B cell (primary cell): ENCODE measurements around the gene PHF12. TPM values are rescaled to one million over a fixed set of nuclear protein-coding genes. Genes with fewer than 3 reads are reported as not detected.

Experiments used
- ATAC-seq: fragments of 200-7000 bp; cut with Tn5 transposase; one replicate; pipeline ENCODE4 v1.10.0; 2021; ENCODE audit warnings: low read depth, mild to moderate bottlenecking, moderate number of reproducible peaks, moderate library complexity
- CTCF ChIA-PET: fragments of 350-600 bp; sonication (Branson Sonifier 250); formaldehyde crosslinking; loops from one replicate; lab custom pipeline; 2021; ENCODE audit warnings: antibody characterized with exemption, inconsistent platforms; lab: Charles Lee
- POLR2A ChIA-PET: fragments of 350-600 bp; sonication (Branson Sonifier 250); formaldehyde crosslinking; loops from one replicate; lab custom pipeline; 2021; ENCODE audit warnings: antibody characterized with exemption; lab: Charles Lee
- DNase-seq: peaks from one replicate; pipeline ENCODE4 v3.0.0; 2013
- H2AFZ ChIP-seq: 2 replicates; pipeline ENCODE4 v1.6.1; 2012; ENCODE audit warnings: mild to moderate bottlenecking, low read depth, low read length; ENCODE audit not compliant: insufficient read depth, poor library complexity, severe bottlenecking
- H3K27ac ChIP-seq, 2 donors: 1 replicate in 1 of 2; 2 replicates in 1 of 2; pipeline ENCODE4 v1.5.1; 2012 to 2013; ENCODE audit warnings: low read length in 2 of 2, mild to moderate bottlenecking in 2 of 2, moderate library complexity in 1 of 2
- H3K27me3 ChIP-seq, 4 experiments: fragments of 200-600 bp in 1 of 4; sonication (generic) in 1 of 4; replicated peaks in 1 of 4; 1 replicate in 2 of 4; 2 replicates in 2 of 4; pipeline versions ENCODE4 v1.6.1 to v1.7.0; 2013 to 2016; ENCODE audit warnings: low read length in 3 of 4, mild to moderate bottlenecking in 2 of 4, mixed read lengths in 1 of 4, moderate library complexity in 1 of 4; ENCODE audit not compliant: insufficient read depth in 4 of 4, control insufficient read depth in 3 of 4; ENCODE audit errors: control extremely low read depth in 1 of 4
- H3K36me3 ChIP-seq, 2 experiments: replicated peaks in 1 of 2; 1 replicate in 1 of 2; 2 replicates in 1 of 2; pipeline versions ENCODE4 v1.6.1 to v1.7.1; 2013; ENCODE audit warnings: low read length in 1 of 2; ENCODE audit not compliant: insufficient read depth in 2 of 2, control insufficient read depth in 1 of 2; ENCODE audit errors: control extremely low read depth in 1 of 2, extremely low read depth in 1 of 2
- H3K4me1 ChIP-seq, 2 donors: fragments of 200-600 bp in 1 of 2; sonication (generic) in 1 of 2; 1 replicate in 1 of 2; 2 replicates in 1 of 2; pipeline versions ENCODE4 v1.5.1 to v1.6.1; 2013 to 2017; ENCODE audit warnings: low read length in 2 of 2; ENCODE audit not compliant: control insufficient read depth in 2 of 2, insufficient read depth in 2 of 2
- H3K4me2 ChIP-seq: replicated peaks from 2 replicates; pipeline ENCODE3; 2012; ENCODE audit warnings: mild to moderate bottlenecking, low read depth, low read length; ENCODE audit not compliant: poor library complexity, severe bottlenecking
- H3K4me3 ChIP-seq, 5 experiments: fragments of 200-600 bp in 1 of 5; sonication (generic) in 1 of 5; 1 replicate in 3 of 5; 2 replicates in 2 of 5; pipeline versions ENCODE4 v1.5.1 to v1.7.0; 2011 to 2016; ENCODE audit warnings: low read length in 4 of 5, mild to moderate bottlenecking in 4 of 5, low read depth in 2 of 5, control low read depth in 1 of 5, moderate library complexity in 1 of 5; ENCODE audit not compliant: insufficient read depth in 1 of 5; ENCODE audit errors: control extremely low read depth in 1 of 5, extremely low read depth in 1 of 5
- H3K79me2 ChIP-seq: fragments of 200-600 bp; sonication (generic); one replicate; pipeline ENCODE4 v1.6.0; 2016; ENCODE audit warnings: low read length; ENCODE audit not compliant: control insufficient read depth, insufficient read depth
- H3K9ac ChIP-seq: fragments of 200-600 bp; sonication (generic); 2 replicates; pipeline ENCODE4 v1.6.1; 2017; ENCODE audit warnings: mild to moderate bottlenecking, low read length, moderate library complexity
- H3K9me3 ChIP-seq, 3 donors: one replicate each; pipeline versions ENCODE4 v1.6.1 to v1.7.1; 2013; ENCODE audit warnings: low read length in 2 of 3; ENCODE audit not compliant: control insufficient read depth in 2 of 3, insufficient read depth in 1 of 3; ENCODE audit errors: control extremely low read depth in 1 of 3
- H4K20me1 ChIP-seq: 2 replicates; pipeline ENCODE4 v1.6.0; 2012; ENCODE audit warnings: mild to moderate bottlenecking, low read length; ENCODE audit not compliant: insufficient read depth, control insufficient read depth, poor library complexity, severe bottlenecking
- H3K27ac Mint-ChIP-seq: one replicate; pipeline ENCODE4 v1.8.0; 2021; ENCODE audit warnings: mixed read lengths
- H3K27me3 Mint-ChIP-seq: one replicate; pipeline ENCODE4 v1.8.0; 2021; ENCODE audit warnings: mixed read lengths
- H3K4me1 Mint-ChIP-seq: one replicate; pipeline ENCODE4 v1.8.0; 2021; ENCODE audit warnings: mixed read lengths
- H3K4me3 Mint-ChIP-seq: one replicate; pipeline ENCODE4 v1.8.0; 2021; ENCODE audit warnings: mixed read lengths
- H3K9me3 Mint-ChIP-seq: one replicate; pipeline ENCODE4 v1.8.0; 2022; ENCODE audit warnings: mixed read lengths; ENCODE audit not compliant: insufficient read depth
- CTCF ChIP-seq: fragments of 200-600 bp; IDR thresholded peaks from one replicate; pipeline ENCODE4 v1.8.0; 2022; ENCODE audit warnings: antibody characterized with exemption, mild to moderate bottlenecking
- EZH2 ChIP-seq: IDR thresholded peaks from 2 replicates; pipeline ENCODE4 v1.6.1; 2012; ENCODE audit warnings: borderline replicate concordance, low read depth, mild to moderate bottlenecking, moderate library complexity, low read length; ENCODE audit not compliant: insufficient read depth, poor library complexity, severe bottlenecking
- WGBS: methylation state at CpG from one replicate; pipeline ENCODE4 v1.1.5; 2013; ENCODE audit warnings: missing lambda C conversion rate; ENCODE audit not compliant: insufficient coverage; 5-methylcytosine and 5-hydroxymethylcytosine counted together
- intact Hi-C: fragments of 100-400 bp; cut with micrococcal nuclease; formaldehyde crosslinking; loops from one replicate; pipeline ENCODE4 v1.10.0; 2022
- polyA plus RNA-seq: library from polyadenylated mRNA; depleted of rRNA; stranded (reverse); fragments of >200 nt; gene quantifications from 2 replicates; pipeline ENCODE4 v1.2.3, GENCODE V29; 2012
- total RNA-seq, 2 donors: library from RNA; stranded (reverse); fragments of 120-200 nt in 1 of 2; gene quantifications; 1 replicate in 1 of 2; 2 replicates in 1 of 2; pipeline versions ENCODE4 v1.2.3 to v1.2.4, GENCODE V29; 2013 to 2022

The PHF12 gene
- total and polyA plus RNA-seq, 2 donors (not counting 1 experiment from before 2014, with no cell fraction given) = 116 to 140 TPM

- TF ChIP-seq EZH2 (no peak), CTCF (no peak)
- intact Hi-C loops = no loop called here
- H3K4me1 Mint-ChIP-seq = peaks cover 58% of the 10 kb centered on the region
Measured at GRCh38 chr17:28899212-28899815, 52.0 kb downstream of the PHF12 start.

GRCh38 chr17:28898527-28898955 is 52.8 kb downstream of the PHF12 start:
- Histone ChIP-seq H3K36me3 (peaks cover 0 to 5% of the 10 kb centered on the region in 2 experiments), H4K20me1 (peaks cover 8% of the 10 kb centered on the region), H3K4me1 (peaks cover 49 to 66% of the 10 kb centered on the region in 2 donors), H3K9me3 (no peaks in the 10 kb centered on the region), H3K79me2 (peaks cover 77% of the 10 kb centered on the region), H3K4me3 (no peak overlapping the region), H3K27ac (peak overlapping the region; percentile 80 to 97), H2AFZ (no peak overlapping the region), H3K9ac (no peak overlapping the region), H3K4me2 (peak overlapping the region; percentile 84), H3K27me3 (no peaks in the 10 kb centered on the region)
- no peak for DNase-seq
- TF ChIP-seq EZH2 (no peak), CTCF (no peak)
- ATAC-seq = no peak
- ChIA-PET POLR2A (interaction anchor here (1.0 to 3.1 kb wide), 6 partner anchors 12 to 171 kb away, joined by 3 to 12 read pairs (median 4); no protein-coding TSS in a partner anchor), CTCF (interaction anchor here (0.7 to 9.1 kb wide), 19 partner anchors 7 to 175 kb away, joined by 3 to 137 read pairs (median 5); partner anchors contain the start of genes FAM222B and TLCD1)
- Mint-ChIP-seq H3K4me1 (peaks cover 64% of the 10 kb centered on the region), H3K4me3 (peak overlapping the region; percentile 97), H3K27me3 (no peaks in the 10 kb centered on the region), H3K9me3 (no peaks in the 10 kb centered on the region), H3K27ac (peak overlapping the region; percentile 99)
- intact Hi-C loops = no loop called here
- WGBS = 95% methylated on average over 8 of the region's 12 CpGs

More at GRCh38 chr17:28899212-28899815, 52.0 kb downstream of the PHF12 start:
- CTCF ChIA-PET = interaction anchor here (0.9 to 9.1 kb wide), 9 partner anchors 8 to 172 kb away, joined by 4 to 137 read pairs (median 7); partner anchors contain the start of gene TLCD1
- Histone ChIP-seq H3K9me3 (no peaks in the 10 kb centered on the region), H3K9ac (no peak overlapping the region), H3K27ac (peak overlapping the region in 1 of 2 donors; percentile 97), H3K36me3 (peaks cover 0 to 5% of the 10 kb centered on the region in 2 experiments), H3K79me2 (peaks cover 77% of the 10 kb centered on the region), H4K20me1 (peaks cover 8% of the 10 kb centered on the region), H3K4me3 (no peak overlapping the region), H3K4me2 (no peak overlapping the region), H3K27me3 (no peaks in the 10 kb centered on the region), H2AFZ (no peak overlapping the region), H3K4me1 (peaks cover 41 to 58% of the 10 kb centered on the region in 2 donors)
- H3K9me3 Mint-ChIP-seq = no peaks in the 10 kb centered on the region
- H3K27ac Mint-ChIP-seq = peak overlapping the region; percentile 82
- no peak for DNase-seq
- ATAC-seq = no peak
- 93% methylated on average over 2 of the region's 5 CpGs for WGBS
- POLR2A ChIA-PET = interaction anchor here (1.0 to 3.1 kb wide), 3 partner anchors 13 to 136 kb away, joined by 3 to 12 read pairs (median 5); no protein-coding TSS in a partner anchor
- peak overlapping the region; percentile 59 for H3K4me3 Mint-ChIP-seq
- H3K27me3 Mint-ChIP-seq = no peaks in the 10 kb centered on the region
